RPMI7951 (cell line): Measurements from ENCODE around the gene SRSF8. TPM values are rescaled to one million over a fixed set of nuclear protein-coding genes. Genes with fewer than 3 reads are reported as not detected.
"Not testable (repeated sequence)": the region's sequence is repeated elsewhere in the genome, so short reads cannot be mapped to it uniquely, and the experiment has no call there.

Experiments used
- DNase-seq: peaks from one replicate; pipeline ENCODE4 v3.0.0-alpha.2; 2012; ENCODE audit warnings: low read depth
- total RNA-seq: library from RNA; depleted of rRNA; stranded (reverse); fragments of >200 nt; shearing (Covaris generic); gene quantifications from 2 replicates; pipeline ENCODE4 v1.2.3, GENCODE V29; 2014

Gene SRSF8
- total RNA-seq, 1 experiment from 2014 or later = 32.9 TPM

DNA sequence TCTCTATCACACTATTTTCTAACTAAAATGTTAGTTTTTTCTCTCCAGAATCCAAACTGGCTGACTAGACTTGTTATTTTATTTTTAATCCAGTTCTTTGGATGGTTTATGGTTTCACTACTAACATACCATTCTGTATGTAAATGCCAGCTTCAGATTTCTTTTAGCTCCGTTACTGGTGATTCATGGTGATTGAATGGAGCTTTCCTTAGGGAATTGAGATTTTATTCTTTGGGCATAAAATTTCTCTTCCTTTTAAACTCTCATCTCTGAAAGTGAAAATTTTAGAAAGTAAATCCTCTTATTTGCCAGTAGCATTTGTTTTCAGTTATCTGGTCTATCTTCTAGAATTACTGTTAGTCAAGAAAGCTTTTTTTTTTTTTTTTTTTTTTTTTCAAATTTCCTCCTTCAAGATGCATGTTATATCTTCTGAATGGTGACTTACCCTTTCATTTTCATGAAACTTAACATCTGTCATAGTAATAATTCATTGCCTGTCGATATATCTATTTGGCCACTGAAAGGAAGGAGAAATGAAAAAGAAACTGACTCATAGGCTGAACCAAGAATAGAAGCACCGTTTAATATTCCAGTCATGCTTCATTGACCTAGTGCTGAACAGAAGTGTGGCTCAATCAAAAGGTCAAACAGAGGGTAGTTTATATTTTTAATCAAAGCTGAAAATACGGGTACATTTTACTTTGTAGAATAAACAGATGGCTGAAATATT is 29.3 kb downstream of the SRSF8 start:
- peak; percentile 52 for DNase-seq

DNA sequence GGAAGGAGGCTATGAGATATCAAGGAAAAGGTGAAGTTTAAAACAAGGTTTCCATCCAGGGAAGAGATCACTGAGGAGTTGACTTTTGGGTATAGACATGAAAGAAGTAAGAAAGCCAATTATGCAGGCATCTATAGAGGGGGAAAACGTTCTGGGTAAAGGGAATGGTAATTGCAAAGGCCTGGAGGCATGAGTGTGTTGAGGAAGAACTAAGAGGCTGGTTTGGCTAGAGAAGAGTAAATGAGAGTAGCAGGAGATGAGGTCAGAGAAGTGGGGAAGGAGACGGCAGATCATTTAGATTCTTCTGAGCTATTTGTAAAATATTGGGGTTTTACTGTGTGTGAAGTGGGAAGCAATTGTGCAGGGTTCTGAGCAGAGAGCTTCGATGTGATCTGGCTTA is 30.5 kb downstream of the SRSF8 start:
- no peak for DNase-seq

DNA sequence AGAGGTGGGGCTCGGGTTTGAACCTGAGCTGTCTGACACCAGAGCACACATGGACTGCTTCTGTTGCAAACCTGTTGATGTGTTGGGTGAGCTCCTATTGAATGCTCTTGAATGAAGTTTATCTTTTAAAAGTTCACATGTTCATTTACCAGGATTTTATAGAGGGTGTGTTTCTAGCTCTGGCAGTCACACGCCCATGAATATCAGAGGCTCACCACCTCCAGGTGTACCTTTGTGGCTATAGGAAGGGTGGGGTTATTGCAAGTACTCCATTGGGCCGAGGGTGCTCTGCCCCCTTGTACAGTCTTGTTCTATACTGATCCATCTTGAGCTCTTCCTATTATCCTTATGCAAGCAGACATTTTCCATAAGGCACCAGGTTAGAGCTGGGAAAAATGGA is 32.1 kb downstream of the SRSF8 start:
- no peak for DNase-seq

DNA sequence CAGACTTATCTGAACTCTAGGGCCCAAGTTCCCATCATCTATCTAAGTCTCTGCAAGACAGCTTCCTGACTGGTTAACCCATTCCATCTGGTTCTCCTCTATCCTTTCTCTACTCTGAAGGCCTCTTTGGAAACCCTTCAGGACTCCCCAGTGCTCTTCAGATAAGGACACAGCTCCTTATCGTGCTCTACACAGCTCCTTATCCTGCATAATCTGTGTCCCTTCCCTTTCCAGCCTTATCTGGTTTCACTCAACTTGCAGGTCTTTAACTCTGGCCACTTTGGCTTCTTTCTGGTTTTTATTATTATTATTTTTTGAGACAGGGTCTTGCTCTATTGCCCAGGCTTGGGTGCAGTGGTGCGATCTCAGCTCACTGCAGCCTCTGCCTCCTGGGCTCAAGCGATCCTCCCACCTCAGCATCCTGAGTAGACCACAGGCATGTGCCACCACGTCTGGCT is 33.5 kb downstream of the SRSF8 start:
- no peak for DNase-seq

DNA sequence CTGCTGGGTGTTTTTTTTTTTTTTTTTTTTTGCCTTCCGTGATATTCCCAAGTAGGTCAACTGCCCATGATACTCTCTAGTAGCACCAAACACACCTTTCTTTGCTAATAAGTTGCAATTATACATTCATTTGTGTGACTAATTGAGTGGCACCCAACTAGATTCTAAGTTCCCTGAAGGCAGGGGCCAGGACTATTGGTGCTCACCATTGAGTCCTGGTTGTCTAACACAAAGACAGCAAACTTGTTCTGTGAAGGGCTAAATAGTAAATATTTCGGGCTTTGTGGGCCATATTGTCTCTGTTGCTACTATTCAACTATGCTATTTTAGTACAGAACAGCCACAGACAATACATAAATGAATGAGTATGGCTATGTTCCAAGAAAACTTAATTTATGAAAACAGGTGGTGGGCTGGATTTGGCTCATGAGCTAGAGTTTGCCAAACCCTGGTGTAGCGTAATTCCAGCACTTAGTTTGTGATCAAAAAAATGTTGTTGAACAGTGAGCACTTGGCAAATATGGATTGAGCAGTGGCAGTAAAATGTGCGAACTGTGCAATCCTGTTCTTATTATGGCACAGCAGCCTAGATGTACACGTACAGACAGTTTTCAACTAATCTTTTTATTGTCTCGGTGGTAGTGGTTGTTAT is 34.3 kb downstream of the SRSF8 start:
- DNase-seq = no peak

DNA sequence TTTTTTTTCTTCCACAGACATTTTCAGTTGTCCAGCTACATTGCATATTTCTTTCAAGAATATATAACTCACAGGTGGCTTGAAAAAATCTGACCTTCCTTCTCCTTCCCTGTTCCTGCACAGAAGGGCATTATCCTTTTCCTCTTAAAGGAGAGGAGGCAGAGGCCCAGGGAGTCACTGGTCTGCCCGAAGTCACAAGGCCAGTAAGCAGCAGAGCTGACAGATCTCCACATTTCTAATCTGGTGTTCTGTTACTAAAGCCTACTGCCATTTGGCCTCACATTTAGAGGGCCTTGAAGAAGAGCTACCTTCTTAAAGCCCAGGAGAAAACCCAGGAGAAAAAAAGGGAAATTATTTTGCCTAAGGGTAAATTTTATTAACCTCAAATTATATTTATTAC is 35.2 kb downstream of the SRSF8 start:
- no peak for DNase-seq

DNA sequence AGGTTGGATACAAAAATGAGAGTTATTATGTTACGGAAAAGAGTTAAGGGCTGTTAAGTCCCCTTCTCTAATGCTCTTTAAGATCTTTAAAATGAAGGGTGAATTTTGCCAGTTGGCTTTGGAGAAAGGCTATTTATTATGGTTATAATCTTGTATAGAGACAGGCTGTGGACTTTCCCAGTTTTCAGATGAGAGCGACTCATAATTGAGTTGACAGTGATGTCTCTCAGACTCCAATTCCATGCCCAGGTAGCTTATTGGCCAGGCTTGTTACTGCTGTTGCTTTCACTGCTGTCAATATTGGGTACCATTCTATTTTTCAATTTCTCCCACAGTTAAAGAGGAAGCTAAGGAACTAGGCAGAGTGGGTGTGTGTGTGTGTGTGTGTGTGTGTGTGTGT is 36.0 kb downstream of the SRSF8 start:
- DNase-seq = no peak

DNA sequence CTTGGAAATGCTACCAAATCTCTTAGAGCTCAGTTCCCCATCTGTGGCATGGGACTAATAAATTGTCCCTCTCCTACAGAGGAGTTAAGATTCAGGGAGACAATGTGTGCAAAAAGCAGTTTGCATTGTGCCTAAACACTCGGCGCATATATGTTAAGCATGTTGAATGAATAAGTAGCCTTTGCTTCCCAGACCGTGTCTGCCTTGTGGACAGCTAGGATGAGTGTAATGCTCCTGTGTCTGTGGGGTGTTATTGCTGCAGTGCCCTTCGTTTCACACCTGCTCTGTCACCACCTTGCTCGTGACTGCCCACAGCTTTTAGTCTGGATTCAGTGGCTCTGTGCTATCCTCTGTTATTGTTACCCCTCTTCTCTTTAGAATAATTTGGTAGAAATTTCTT is 37.0 kb downstream of the SRSF8 start:
- DNase-seq = no peak

DNA sequence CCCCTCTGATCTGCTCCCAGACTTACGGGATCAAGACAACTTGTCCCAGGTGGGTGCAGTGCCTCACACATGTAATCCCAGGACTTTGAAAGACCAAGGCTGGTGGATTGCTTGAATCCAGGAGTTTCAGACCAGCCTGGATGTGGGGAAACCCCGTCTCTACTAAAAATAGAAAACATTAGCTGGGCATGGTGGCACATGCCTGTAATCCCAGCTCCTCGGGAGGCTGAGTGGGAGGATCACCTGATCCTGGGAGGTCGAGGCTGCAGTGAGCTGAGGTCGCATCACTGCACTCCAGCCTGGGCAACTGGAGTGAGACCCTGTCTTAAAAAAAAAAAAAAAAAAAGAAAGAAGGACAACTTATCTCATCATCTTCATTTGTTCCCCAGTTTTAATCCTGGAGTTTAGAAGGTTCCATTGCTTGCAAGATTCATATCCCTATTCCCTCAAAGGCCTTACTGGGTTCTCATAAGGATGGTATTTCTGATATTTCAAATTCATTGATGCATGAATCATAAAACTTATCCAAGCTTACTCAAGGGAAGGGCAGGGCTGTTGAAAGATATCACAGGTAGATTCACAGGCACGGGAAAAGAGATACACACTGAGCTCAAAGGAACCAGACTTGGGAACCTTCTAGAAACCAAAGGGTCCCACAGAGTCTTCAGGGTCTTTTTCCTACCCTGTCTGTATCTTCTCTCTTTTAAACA is 37.6 kb downstream of the SRSF8 start:
- DNase-seq = no peak

DNA sequence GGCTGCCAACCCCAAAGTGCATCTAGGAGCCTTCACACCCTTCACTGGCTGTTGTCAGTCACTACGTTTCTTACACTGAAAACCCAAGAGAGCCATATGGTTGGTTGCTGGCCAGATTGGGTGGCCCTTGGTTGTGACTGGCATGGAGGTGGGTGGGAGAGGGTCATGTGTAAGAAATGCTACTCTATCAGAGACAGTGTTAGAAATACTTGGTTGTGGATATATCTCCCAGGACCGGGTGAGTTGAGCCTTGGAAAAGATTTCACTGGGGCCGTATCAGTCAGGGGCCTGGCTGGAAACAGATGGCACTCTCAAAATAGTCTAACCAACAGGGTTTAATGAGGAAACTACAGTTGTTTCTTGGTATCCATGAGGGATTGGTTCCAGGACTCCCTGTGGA is 38.1 kb downstream of the SRSF8 start:
- no peak for DNase-seq

DNA sequence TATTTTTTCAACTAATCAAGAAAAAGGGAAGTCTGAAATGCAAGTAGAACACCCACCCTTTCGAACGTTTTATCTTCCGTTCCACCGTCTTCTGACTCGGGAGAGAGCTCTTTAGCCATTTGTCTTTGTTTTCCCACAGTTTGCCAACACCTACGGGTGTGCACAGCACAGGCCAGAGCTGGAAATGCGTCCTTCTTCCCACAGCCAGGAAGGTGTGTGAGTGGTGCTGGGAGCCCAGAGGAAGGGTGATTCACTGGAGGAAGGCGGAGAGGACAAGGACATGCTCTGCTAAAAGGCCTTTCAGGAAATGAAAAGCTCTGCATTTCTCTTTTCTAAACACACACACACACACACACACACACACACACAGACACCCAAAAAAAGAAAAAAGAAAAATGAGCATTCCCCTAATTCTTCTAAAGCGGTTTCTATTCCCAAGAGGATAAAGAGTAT is 41.5 kb downstream of the SRSF8 start:
- peak; percentile 71 for DNase-seq

DNA sequence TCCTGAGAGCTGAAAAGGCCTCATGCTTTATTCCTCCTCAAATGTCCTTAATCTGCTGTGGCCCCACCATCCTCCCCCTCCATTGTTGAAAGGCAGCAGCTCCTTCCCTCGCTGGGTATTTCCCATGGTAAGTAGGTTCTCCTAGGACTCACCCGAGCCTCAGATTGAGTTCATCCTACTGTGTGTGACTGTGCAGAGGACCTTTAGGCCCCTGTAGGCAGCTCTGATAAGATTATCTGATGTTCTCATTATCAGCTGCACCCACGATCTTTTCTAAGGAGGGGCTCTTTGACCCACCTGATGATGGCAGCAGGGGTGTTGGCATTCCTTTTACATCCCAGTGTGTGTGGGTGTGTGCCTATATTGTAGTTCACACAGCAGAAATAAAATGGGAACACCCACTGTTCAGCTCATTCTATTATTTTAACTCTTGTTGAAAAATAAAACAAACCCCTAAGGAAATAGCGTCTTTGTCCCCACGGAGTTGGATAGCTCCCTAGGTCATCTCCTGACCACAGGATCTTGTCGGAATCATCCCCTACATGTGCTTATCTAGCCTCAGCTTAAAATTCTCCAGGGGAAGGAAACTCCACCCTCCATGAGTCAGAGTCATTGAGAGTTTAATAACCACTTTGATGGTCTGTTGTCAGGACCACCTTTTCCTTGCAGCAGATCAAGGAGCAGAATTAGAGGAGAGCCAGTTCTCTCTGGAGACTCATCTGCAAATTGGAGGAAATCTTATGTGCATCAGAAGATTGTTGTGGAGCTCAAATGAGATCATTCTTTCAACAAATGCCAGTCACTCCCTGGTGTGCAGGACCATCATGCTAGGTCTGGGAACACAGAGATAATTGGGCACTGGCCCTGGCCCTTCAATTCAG is 42.2 kb downstream of the SRSF8 start:
- DNase-seq = peak; percentile 75

DNA sequence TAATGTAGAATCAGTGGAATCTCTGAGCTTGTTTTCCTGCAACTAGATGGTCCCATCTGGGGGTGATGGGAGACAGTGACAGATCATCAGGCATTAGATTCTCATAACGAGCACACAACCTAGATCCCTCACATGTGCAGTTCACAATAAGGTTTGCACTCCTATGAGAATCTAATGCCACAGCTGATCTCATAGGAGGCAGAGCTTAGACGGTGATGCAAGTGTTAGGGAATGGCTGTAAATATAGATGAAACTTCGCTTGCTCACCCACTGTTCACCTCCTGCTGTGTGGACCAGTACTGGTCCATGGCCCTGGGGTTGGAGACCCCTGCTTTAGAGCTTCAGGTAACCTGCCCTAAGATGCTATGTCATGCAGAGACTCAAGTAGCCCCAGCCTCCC is 44.8 kb downstream of the SRSF8 start:
- DNase-seq = not testable (repeated sequence)

DNA sequence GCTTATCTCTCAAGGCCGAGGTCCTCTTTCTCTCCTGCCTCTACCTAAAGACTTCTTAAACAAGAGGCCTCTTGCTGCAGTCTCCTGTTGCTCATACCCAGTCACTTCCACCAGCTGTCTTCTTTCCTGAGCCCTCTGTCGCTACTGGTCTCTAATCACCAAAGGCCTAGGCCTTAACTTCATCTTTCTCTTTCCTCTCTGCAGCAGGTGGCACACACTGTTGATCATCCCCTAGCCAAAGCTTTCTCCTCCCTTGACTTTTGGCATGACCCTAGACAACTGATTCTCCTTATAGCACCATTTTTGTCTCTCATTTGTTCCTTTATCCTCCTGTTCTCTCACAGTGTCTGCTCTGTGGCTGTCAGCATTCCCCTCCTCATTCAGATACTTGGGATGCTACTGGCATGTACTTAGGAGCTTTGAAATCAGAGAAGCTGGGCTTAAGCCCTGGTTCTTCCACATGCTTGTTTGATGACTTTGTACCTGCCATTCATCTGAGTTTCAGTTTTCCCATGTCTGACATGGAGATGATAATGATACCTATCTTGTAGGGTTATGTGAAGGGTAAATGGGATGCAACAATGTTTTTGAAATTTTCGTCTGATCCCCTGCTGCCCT is 45.3 kb downstream of the SRSF8 start:
- no peak for DNase-seq

DNA sequence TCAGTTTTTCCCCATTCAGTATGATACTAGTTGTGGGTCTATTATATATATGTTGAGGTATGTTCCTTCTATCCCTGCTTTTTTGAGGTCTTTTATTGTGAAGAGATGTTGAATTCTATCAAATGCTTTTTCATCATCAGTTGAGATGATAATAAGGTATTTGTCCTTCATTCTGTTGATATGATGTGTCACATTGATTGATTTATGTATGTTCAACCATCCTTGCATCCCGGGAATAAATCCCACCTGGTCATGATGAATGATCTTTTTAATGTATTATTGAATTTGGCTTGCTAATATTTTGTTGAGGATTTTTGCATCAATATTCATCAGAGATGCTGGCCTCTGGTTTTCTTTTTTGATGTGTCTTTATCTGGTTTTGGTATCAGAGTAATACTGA is 48.9 kb downstream of the SRSF8 start:
- no peak for DNase-seq

DNA sequence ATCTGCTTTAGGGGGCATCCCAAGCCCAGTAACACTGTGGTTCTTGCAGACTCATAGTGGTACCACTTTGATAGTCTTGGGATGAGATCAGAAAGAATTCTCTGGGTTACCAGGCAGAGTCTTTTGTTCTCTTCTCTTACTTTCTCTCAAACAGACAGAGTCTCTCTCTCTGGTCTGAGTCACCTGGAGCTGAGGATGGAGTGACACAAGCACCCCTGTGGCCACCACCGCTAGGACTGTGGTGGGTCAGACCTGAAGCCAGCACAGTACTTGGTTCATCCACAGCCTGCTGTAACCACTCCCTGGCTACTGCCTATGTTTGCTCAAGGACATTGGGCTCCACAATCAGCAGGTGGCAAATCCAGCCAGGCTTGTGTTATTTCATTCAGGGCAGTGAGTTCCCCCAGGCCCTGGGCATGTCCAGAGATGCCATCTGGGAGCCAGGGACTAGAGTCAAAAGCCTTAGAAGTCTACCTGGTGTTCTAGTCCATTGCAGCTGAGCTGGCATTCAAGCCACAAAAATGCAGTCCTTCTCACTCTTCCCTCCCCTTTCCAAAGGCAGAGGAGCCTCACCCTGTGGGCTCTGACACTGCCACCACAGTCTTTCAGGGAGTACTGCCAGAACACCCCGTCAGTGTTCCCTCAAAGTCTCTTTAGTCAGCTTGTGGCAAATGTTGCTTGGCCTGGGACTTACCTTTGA is 52.8 kb downstream of the SRSF8 start:
- DNase-seq = peak; percentile 37
